Astrocyte of the hippocampus (primary cell): ENCODE measurements around the gene IL12RB2.
"Not testable (repeated sequence)": the region's sequence is repeated elsewhere in the genome, so short reads cannot be mapped to it uniquely, and the experiment has no call there.

ENCODE experiments used
- DNase-seq: peaks from one replicate; pipeline ENCODE4 v3.0.0; 2011; ENCODE audit warnings: low read depth, low spot score

Gene IL12RB2

DNA sequence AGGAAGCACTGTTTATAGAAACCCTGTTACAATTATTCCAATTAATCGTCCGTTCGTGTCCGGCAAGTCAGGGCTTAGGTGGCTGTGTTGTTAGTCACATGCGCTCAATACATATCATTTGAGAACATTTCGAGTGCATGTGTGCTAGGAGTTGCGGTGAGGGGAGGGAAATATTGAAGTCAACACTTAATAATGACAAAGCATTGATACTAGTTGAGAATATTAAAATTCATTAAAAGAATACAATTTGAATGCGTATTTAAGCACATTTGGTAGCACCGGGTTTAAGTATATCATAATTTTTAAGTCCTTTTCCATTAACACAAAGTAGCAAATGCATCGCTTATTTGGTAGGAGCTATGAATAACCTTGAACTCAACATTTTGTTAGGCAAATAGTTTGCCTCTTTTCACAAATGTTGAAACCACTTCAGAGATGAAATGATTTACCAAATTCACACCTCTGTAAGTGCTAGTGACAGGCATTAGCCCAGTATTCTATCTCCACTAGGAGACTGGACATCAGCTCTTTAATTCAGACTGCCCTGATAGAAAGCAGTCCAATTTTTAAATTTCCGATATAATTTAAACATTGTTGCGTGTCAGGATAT, 123.6 kb downstream of the IL12RB2 start:
- no peak for DNase-seq

DNA sequence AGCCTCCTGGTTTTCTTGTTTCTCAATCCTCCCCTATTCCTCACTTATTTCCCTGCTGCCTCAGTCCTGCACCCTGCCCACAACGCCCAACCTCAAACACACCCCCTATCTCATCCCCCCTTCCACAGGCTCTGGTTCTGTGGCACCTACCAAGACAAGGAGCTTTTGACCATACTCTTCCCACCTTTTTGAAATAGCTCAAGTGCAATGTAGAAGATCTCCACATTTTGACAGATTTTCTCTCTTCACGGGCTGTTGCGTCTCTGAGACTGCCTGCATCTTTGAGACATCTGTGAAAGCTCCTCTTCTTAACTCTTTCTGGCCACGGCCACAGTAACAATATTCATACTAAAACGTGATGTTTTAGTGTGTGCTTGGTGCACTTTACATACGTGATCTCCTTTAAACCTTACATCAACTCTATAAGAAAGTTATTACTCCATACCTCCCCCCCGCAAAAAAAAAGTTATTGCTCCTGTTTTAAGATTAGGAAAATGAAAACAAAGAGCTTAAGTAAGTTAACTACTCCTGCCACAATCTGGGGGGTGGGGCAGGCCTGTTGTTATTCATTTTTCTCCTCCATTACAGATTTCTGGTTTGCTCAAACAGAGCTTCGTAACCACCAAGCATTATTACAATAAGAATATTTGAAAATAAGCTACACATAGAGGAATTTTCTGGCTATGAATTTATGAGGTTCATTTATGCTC, 124.4 kb downstream of the IL12RB2 start:
- no peak for DNase-seq

DNA sequence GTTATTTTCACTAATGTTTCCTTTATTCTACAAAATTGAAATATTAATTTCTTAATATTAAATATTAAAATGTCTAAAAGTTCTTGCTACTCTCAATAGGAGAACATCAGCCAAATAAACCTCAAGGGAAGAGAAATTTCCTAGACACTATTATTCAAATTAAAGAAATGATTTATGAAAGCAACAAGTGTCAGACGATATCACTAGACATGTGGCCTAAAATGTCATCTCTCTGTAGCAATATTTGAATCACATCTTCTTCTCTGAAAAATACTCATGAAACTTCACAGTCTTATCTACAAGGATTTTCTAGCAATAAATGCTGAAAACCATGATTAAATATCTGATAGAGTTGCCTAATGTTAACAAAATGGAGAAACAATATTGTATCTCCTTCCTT, 125.1 kb downstream of the IL12RB2 start:
- no peak for DNase-seq

DNA sequence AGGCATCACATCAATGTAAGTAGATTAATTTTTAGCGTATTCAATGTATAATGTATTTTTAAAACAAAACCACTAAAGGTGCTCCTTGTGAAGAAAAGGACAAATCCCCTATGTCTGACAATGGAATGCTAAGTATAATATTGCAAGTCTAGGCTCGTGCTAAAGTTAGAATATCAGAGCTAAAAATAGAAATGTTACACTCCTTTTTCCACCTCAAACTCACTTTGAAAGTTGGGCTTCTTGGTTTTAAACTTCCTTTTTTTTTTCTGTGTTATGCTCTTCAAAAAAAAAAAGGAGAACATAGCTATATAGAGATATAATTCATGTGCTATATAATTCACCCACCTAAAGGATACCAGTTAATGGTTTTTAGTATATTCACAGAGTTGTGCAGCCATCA, 126.2 kb downstream of the IL12RB2 start:
- no peak for DNase-seq

DNA sequence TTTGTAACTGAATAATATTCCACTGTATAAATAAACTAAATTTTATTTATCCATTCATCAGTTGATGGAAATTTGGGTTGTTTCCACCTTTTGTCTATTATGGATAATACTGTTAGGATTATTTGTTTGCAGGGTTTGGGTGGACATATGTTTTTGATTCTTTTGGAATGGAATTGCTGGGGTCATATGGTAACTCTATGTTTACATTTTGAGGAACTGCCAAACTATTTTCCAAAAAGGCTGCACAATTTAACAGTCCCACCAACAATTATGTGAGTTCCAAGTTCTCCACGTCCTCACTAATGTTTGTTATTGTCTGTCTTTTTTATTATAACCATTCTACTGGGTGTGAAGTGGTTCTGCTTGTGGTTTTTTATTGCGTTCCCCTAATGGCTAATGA, 126.8 kb downstream of the IL12RB2 start:
- no peak for DNase-seq

DNA sequence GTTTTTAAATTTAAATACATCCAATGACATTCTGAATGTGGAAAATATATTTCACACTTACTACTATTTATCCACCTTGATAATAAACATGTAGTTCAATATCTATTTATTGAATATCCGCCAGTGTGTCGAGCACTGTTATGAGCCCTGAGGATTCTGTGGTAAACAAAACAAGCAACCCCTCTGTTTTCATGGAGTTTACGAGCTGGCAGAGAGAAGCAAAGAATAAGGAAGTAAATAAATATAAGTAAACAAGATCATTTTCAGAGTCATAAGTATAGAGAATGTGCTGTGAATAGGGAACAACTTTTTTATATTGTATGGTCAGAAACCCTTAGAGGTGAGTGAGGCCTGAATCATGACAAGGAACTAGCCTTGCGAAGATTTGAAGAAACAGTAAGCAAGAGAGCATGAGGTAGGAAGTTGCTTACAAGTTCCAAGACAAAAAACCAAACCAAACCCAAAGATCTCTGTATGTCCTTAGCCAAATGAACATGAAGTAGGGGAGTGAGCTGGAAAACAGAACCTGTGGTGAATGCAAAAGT, 128.9 kb downstream of the IL12RB2 start:
- DNase-seq: no peak

DNA sequence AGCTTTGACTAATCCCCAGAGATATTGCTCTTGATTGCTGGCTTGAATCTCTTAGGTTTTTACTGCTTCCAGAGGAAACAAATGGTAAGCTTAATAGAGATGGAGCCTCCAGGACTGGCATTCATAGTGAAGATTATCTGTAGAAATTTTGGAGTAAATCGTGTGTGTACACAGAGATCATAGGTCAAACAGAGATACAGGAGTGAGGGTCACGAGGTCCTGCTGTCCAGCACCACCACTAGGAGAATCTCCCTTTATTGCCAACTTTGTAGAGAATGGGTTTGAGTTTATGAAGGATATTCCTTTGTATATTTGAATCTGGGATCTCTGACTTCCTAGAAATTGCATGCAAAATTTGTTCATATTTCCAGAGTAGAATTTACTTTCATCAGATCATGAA, 130.3 kb downstream of the IL12RB2 start:
- no peak for DNase-seq

DNA sequence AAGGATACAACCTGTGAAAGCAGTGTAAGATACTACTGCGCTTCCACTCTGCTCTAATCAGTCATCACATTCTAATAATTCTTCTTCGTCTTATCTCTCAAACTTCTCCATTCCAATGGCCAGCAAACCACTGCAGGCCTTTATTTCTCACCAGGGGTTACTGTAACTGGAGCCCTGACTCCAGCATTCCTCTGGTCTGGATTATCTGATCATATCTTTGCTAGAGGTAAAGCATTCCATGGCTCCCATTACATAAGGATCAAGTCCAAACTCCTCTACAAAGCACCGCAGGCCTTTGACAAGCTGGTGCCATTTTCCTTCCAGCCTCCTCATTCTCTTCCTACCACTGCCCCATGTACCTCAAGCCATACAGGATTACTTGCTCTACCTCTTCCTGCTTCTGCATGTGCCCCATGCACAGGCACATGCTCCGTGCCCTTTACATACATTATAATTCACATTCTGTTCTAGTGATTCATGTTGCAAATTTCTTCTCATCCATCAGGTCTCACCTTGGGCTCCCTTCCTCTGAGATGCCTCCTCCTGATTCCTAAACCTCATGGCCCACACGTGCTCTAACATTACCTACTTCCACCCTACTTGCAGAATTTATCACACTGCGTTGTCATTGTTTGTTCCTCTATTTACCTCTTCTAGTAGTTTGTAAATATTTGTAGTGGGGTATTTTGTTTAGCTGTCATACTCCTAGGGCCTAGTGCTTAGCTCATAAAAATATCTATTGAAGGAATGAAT, 131.8 kb downstream of the IL12RB2 start:
- peak; percentile 49 for DNase-seq

DNA sequence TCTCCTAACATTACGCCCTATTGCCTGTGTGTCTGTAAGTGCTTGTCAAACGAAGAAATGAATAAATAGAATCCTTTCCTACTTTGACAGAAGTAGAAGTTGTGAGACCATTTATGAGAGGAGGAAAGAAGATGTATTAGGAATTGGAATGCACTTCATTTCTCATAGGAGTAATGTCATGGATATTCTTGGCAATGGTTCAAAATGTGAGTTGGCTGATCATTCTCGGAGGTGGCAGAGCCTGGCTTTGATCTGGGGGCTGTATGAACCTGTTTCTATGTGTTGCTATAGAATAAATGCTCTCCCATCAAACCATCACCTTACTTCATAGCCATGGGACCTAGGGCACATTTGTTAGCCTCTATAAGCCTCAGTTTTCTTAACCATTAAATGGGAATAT, 132.7 kb downstream of the IL12RB2 start:
- DNase-seq: no peak

DNA sequence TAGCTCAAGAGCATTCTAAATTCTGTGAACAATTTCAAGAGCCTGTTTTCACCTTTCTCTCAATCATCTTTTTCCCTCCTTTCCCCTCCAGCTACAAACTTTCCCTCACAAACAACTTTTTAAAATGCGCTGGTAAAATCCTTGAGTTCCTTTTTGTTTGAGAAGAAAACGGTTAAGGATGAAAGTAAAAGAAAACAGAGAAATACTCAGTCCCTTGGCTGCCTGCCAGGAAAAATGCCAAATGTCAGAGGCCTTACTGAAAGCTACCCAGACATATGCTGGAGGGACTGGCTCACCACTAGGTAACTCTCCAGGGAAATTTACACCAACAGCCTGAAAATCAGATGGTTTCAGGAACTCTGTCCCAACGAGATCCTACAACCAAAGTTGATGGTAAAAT, 133.5 kb downstream of the IL12RB2 start:
- DNase-seq: peak; percentile 80

DNA sequence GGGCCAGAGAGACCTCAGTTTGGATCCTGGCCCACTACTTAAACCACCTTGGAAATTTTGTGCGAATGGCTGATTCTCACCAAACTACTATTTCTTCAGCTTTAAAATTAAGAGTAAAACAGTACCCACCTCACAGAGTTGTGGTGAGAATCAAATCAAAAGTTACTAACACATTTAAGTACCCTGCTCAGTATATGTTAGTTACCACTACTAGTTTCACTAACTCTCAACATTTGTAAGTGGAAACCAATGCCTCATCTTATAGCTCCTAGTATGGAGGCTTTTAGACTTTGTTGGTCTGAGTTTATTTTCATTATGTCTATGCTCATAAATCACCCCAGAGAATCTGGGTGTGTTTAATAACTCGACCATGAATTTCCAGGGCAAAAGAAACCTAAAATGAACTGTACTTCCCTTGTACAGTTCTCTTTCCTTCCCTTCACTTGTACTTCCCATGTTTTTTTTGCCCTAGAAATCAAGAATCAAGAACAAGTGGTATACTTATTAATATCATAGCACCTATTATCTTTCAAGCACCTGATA, 134.1 kb downstream of the IL12RB2 start:
- no peak for DNase-seq

DNA sequence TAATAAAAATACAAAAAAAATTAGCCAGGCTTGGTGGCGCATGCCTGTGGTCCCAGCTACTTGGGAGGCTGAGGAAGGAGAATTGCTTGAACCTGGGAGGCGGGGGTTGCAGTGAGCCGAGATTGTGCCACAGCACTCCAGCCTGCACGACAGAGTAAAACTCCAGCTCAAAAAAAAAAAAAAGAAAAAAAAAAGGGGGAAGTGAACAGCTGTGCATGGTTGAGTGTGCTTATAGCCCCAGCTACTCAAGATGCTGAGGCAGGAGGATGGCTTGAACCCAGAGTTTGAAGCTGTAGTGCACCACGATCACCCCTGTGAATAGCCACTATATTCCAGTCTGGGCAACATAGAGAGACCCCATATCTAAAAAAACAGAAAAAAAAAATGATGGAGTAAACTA, 138.3 kb downstream of the IL12RB2 start:
- not testable (repeated sequence) for DNase-seq
